Mucosa of rectum (tissue), 2 donors: ENCODE measurements around the gene FOXO4.
"Not testable (repeated sequence)": the region's sequence is repeated elsewhere in the genome, so short reads cannot be mapped to it uniquely, and the experiment has no call there.

Experiments
- H3K27ac ChIP-seq, 2 donors: one replicate each; pipeline ENCODE4 v1.7.0; 2013; ENCODE audit warnings: inconsistent platforms in 2 of 2, low read depth in 2 of 2, low read length in 2 of 2
- H3K27me3 ChIP-seq, 2 donors: one replicate each; pipeline ENCODE4 v1.7.0; 2013; ENCODE audit warnings: low read length in 2 of 2; ENCODE audit not compliant: control insufficient read depth in 2 of 2, insufficient read depth in 2 of 2
- H3K36me3 ChIP-seq, 2 donors: one replicate each; pipeline ENCODE4 v1.7.0; 2013; ENCODE audit warnings: low read length in 2 of 2; ENCODE audit not compliant: control insufficient read depth in 2 of 2, insufficient read depth in 2 of 2
- H3K4me1 ChIP-seq, 2 donors: one replicate each; pipeline ENCODE4 v1.7.0; 2013; ENCODE audit warnings: low read length in 2 of 2, mild to moderate bottlenecking in 1 of 2; ENCODE audit not compliant: control insufficient read depth in 2 of 2, insufficient read depth in 2 of 2
- H3K4me3 ChIP-seq, 2 donors: one replicate each; pipeline ENCODE4 v1.7.0; 2013; ENCODE audit warnings: low read length in 2 of 2
- H3K9ac ChIP-seq, 2 donors: one replicate each; pipeline ENCODE4 v1.7.0; 2013; ENCODE audit warnings: low read length in 2 of 2, low read depth in 1 of 2, mild to moderate bottlenecking in 1 of 2
- H3K9me3 ChIP-seq, 2 donors: one replicate each; pipeline ENCODE4 v1.7.0; 2013; ENCODE audit warnings: low read length in 2 of 2; ENCODE audit not compliant: control insufficient read depth in 2 of 2
- donor health status: healthy.
- donor health status: Normal muscosa, but diverticular disease.

The FOXO4 gene, protein sequence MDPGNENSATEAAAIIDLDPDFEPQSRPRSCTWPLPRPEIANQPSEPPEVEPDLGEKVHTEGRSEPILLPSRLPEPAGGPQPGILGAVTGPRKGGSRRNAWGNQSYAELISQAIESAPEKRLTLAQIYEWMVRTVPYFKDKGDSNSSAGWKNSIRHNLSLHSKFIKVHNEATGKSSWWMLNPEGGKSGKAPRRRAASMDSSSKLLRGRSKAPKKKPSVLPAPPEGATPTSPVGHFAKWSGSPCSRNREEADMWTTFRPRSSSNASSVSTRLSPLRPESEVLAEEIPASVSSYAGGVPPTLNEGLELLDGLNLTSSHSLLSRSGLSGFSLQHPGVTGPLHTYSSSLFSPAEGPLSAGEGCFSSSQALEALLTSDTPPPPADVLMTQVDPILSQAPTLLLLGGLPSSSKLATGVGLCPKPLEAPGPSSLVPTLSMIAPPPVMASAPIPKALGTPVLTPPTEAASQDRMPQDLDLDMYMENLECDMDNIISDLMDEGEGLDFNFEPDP

DNA sequence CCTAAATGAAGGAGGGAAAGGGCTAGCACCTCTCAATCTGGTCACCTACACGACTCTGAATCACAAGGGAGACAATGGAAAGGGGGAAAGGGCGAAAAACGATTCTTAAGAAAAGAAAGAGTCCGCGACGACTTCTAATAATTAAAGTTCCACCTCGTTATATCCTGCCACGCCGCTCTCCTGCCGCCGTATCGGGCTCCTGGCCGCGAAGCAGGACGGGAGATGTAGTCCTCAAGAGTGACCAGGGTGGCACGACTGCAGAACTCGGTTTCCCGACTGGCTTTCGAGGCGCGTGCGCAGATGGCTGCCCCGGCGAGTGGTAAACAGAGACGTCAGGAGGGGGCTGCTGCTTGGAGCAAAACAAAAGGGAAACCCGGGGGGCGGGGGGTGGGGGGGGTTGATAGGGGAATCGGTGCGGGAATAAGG lies at the start of gene FOXO4:
TSS of gene FOXO4 (plus strand) at position 297 of the 426 bp plus-strand sequence. CDS start 678 bp downstream, outside the sequence.
- Histone ChIP-seq H3K27ac (peak within 1 kb of the TSS; percentile 35 to 60), H3K4me3 (peak within 1 kb of the TSS; percentile 76 to 89), H3K27me3 (no peaks in the 10 kb centered on the region), H3K4me1 (peaks cover 6 to 10% of the 10 kb centered on the region in 2 donors), H3K36me3 (no peaks in the 10 kb centered on the region), H3K9me3 (no peaks in the 10 kb centered on the region), H3K9ac (peak within 1 kb of the TSS; percentile 68 to 79)

DNA sequence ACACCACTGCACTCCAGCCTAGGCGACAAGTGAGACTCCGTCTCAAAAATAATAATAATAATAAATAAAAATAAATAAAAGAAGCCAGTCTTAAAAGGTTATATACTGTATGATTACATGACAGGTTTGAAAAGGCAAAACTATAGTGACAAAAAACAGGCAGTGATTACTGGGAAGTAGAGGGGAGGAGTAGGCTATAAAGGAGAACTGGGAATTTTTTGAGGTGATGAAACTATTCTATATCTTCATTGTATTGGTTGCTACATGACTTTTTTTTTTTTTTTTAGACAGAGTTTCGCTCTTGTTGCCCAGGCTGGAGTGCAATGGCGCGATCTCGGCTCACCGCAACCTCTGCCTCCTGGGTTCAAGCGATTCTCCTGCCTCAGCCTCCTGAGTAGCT lies 47.8 kb upstream of the FOXO4 start:
- not testable (repeated sequence) for H3K27me3 ChIP-seq, H3K4me3 ChIP-seq, H3K9me3 ChIP-seq, H3K9ac ChIP-seq, H3K4me1 ChIP-seq, H3K36me3 ChIP-seq, H3K27ac ChIP-seq

DNA sequence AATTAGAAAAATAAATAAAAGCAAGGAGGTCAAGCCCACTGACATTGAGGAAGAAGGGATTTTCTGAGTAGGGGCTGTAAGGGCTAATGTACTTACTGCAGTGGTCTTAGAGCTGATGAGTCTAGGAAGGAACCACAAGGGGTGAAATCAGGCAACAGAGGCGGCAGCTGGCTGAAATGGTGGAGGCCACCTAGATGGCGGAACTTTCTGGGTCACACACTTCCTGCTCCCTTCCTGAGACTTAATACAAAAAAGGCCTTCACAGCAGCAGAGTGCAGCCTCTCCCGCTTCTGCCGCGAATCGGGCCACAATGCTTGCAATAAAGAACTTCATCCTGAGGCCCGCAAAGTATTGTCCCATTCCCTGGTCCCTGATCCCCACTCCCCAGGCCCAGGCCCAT lies 42.9 kb upstream of the FOXO4 start:
- no peaks in the 10 kb centered on the region for H3K27me3 ChIP-seq
- no peaks in the 10 kb centered on the region for H3K9me3 ChIP-seq
- H3K4me3 ChIP-seq: no peak overlapping the region
- no peak overlapping the region for H3K9ac ChIP-seq
- H3K4me1 ChIP-seq: no peaks in the 10 kb centered on the region
- no peaks in the 10 kb centered on the region for H3K36me3 ChIP-seq
- no peak overlapping the region for H3K27ac ChIP-seq

DNA sequence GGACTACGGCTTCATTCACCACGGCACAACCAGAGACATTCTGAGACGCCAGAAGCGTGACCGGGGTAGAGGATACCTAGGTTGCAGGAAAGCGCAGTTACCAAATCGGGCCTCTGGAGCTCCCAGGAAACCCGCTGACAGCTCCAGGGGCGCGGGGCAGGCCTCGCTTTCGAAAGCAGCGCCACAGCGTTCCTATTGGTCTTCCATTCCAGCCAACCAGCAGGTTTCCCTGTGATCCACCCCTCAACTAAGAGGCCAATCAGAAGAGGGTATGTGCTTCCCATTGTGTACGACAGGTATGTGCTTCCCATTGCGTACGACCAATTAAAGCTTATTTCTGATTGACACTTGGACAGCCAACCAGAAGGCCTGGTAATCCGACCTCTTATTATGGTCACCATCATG lies 42.4 kb upstream of the FOXO4 start:
- no peak overlapping the region for H3K9ac ChIP-seq
- H3K27ac ChIP-seq: no peak overlapping the region
- no peaks in the 10 kb centered on the region for H3K36me3 ChIP-seq
- no peaks in the 10 kb centered on the region for H3K9me3 ChIP-seq
- no peaks in the 10 kb centered on the region for H3K27me3 ChIP-seq
- no peaks in the 10 kb centered on the region for H3K4me1 ChIP-seq
- H3K4me3 ChIP-seq: no peak overlapping the region

DNA sequence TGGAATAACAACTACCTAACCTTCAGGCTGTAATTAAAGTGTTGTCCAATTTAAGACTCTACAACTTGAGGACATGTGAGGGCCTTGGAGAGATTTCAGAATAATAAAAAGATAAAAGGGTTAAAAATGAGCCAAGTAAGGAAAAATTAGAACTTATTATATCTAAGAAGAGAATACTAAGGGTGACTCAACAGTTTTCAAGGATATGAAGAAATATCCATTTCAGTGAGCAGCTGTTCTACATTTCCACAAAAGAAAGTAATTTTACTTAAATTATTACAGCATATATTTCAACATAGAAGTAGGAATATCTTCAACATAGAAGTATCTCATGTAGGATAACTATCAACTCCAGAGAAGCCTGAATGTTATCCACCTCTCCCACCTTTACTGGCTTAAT lies 38.8 kb upstream of the FOXO4 start:
- Histone ChIP-seq H3K9ac (no peak overlapping the region), H3K4me3 (no peak overlapping the region), H3K4me1 (no peaks in the 10 kb centered on the region), H3K27ac (no peak overlapping the region), H3K9me3 (no peaks in the 10 kb centered on the region), H3K36me3 (peaks cover 6 to 17% of the 10 kb centered on the region in 2 donors), H3K27me3 (peaks cover 0 to 2% of the 10 kb centered on the region in 2 donors)

DNA sequence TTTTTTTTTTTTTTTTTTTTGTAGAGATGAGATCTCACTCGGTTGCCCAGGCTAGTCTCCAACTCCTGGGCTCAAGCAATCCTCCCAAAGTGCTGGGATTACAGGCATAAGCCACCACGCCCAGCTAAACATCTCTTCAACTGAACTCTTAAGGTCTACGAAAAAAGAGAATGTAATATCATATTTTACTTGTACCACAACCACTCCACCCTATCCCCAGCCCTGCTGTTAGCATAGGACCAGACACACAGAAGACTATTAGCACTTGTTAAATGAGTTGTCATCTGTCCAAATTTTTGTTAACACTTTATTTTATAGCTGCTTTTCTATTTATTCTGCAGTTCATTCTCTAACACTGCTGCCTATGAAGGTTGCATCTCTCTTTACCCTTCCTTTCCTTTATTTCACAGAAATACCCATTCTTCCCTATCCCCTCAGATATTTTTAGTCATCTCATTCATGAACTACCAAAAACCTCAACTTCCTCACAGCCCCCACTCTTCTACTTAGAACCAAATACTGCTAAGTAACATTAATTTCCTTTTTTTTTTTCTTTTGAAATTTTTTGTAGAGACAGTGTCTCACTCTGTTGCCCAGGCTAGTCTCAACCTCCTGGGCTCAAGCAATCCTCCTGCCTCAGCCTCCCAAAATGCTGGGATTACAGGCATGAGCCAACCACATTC lies 37.7 kb upstream of the FOXO4 start:
- Histone ChIP-seq H3K36me3 (peaks cover 6 to 17% of the 10 kb centered on the region in 2 donors), H3K4me1 (no peaks in the 10 kb centered on the region), H3K9me3 (no peaks in the 10 kb centered on the region), H3K27ac (no peak overlapping the region), H3K9ac (no peak overlapping the region), H3K27me3 (peaks cover 0 to 2% of the 10 kb centered on the region in 2 donors), H3K4me3 (no peak overlapping the region)

DNA sequence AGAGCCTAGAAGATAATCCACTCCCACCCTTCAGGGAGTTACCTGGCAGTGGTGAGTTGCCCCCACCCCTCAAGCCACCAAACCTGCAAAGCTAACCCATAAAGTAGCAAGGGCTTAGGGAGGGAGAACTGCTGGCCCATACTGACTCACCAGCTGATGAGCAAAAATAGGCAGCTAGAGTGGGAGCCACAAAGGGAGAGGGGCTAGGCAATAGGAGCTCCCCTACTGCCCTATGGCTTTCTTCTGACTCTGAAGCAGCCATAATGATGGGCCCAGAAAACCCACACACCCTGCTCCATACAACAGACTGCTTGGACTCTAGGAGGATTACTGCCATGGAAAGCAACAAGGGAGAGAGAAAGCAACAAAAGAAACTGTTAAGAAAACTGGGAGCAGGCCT lies 35.5 kb upstream of the FOXO4 start:
- no peaks in the 10 kb centered on the region for H3K9me3 ChIP-seq
- H3K4me1 ChIP-seq: no peaks in the 10 kb centered on the region
- H3K36me3 ChIP-seq: peaks cover 6 to 17% of the 10 kb centered on the region in 2 donors
- H3K27ac ChIP-seq: no peak overlapping the region
- H3K9ac ChIP-seq: no peak overlapping the region
- no peak overlapping the region for H3K4me3 ChIP-seq
- peaks cover 0 to 2% of the 10 kb centered on the region in 2 donors for H3K27me3 ChIP-seq

DNA sequence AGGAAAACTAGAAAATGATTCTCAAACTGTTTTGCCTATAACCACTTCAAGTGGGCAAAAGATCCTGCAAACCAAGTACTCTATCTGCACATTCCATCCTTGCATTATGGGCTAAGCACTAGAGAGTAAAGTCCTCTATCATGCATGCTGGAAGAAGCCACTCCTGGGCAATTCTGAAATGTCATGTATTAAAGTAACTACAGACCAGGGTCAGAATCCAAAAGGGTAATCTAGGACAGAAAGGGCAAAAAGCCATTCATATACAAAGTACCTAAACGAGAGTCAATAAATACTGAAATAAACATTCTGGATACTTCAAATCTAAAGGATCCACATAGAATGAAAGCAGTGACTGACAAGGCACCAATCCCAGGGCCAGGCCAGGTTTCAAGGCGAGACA lies 28.6 kb upstream of the FOXO4 start:
- Histone ChIP-seq H3K36me3 (no peaks in the 10 kb centered on the region), H3K4me3 (peak overlapping the region; percentile 86 to 91), H3K9ac (peak overlapping the region; percentile 68 to 73), H3K4me1 (peaks cover 0 to 3% of the 10 kb centered on the region in 2 donors), H3K27ac (peak overlapping the region; percentile 84 to 86), H3K9me3 (no peaks in the 10 kb centered on the region), H3K27me3 (no peaks in the 10 kb centered on the region)

DNA sequence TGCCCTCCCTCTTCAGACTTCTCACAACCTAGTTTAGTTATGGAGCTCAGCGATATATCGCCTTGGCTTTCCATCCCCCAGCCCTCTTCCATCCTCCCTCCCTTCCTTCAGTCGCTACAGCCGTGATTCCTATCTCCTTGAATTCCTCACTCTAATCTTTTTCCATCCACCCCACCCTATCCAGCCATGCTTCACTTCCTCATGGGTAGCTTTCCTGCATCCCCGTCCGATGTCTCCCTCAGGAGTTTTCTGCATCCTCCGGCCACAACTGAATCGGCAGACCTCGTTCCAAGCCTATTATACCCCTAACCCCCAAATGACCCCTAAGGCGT lies 28.0 kb upstream of the FOXO4 start:
- peak overlapping the region; percentile 84 to 86 for H3K27ac ChIP-seq
- no peaks in the 10 kb centered on the region for H3K9me3 ChIP-seq
- H3K4me1 ChIP-seq: peaks cover 0 to 3% of the 10 kb centered on the region in 2 donors
- H3K36me3 ChIP-seq: no peaks in the 10 kb centered on the region
- peak overlapping the region; percentile 86 to 91 for H3K4me3 ChIP-seq
- no peaks in the 10 kb centered on the region for H3K27me3 ChIP-seq
- H3K9ac ChIP-seq: peak overlapping the region; percentile 68 to 73
